ENCODE data around the gene SLC24A4.

- TF ChIP-seq, protein P1, sequence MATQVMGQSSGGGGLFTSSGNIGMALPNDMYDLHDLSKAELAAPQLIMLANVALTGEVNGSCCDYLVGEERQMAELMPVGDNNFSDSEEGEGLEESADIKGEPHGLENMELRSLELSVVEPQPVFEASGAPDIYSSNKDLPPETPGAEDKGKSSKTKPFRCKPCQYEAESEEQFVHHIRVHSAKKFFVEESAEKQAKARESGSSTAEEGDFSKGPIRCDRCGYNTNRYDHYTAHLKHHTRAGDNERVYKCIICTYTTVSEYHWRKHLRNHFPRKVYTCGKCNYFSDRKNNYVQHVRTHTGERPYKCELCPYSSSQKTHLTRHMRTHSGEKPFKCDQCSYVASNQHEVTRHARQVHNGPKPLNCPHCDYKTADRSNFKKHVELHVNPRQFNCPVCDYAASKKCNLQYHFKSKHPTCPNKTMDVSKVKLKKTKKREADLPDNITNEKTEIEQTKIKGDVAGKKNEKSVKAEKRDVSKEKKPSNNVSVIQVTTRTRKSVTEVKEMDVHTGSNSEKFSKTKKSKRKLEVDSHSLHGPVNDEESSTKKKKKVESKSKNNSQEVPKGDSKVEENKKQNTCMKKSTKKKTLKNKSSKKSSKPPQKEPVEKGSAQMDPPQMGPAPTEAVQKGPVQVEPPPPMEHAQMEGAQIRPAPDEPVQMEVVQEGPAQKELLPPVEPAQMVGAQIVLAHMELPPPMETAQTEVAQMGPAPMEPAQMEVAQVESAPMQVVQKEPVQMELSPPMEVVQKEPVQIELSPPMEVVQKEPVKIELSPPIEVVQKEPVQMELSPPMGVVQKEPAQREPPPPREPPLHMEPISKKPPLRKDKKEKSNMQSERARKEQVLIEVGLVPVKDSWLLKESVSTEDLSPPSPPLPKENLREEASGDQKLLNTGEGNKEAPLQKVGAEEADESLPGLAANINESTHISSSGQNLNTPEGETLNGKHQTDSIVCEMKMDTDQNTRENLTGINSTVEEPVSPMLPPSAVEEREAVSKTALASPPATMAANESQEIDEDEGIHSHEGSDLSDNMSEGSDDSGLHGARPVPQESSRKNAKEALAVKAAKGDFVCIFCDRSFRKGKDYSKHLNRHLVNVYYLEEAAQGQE (tag by site-specific recombination; IDR thresholded peaks at IDR 0.05) = no peak
- TF ChIP-seq CTCF (tag by site-specific recombination; IDR thresholded peaks at IDR 0.05) (no peak), ZNF114 (tag by site-specific recombination; IDR thresholded peaks at IDR 0.05) (no peak), ZBTB8A (tag by site-specific recombination; IDR thresholded peaks at IDR 0.05) (no peak), ZNF121 (tag by site-specific recombination; IDR thresholded peaks at IDR 0.05) (no peak), ZNF785 (tag by site-specific recombination; IDR thresholded peaks at IDR 0.05) (no peak), ZNF274 (IDR thresholded peaks at IDR 0.05; ENCODE audit: low read length) (no peak), ZNF274 (tag by site-specific recombination; IDR thresholded peaks at IDR 0.05; ENCODE audit: borderline replicate concordance) (no peak), SETDB1 (IDR thresholded peaks at IDR 0.05; ENCODE audit: insufficient read length, low read length) (no peak), ZNF510 (tag by site-specific recombination; IDR thresholded peaks at IDR 0.05; ENCODE audit: insufficient replicate concordance) (no peak), ZNF654 (tag by site-specific recombination; IDR thresholded peaks at IDR 0.05; ENCODE audit: low read depth) (no peak), ZNF423 (tag by site-specific recombination; IDR thresholded peaks at IDR 0.05) (no peak)
These were observed 209.7 kb downstream of the SLC24A4 start for GRCh38 chr14:92532490-92533163.

Data from HEK293 (cell line).